DND-41 (cell line): Measurements from ENCODE around the gene FMN2.

ENCODE experiments used
- ATAC-seq: fragments of 200-7000 bp; cut with Tn5 transposase; 3 replicates; pipeline ENCODE4 v1.9.1; 2021; ENCODE audit warnings: low read depth; ENCODE audit not compliant: insufficient read depth
- DNase-seq: peaks from one replicate; pipeline ENCODE4 v3.0.0-alpha.2; 2020
- H2AFZ ChIP-seq: 2 replicates; pipeline ENCODE4 v1.6.0; 2012; ENCODE audit warnings: low read depth, low read length
- H3K27ac ChIP-seq: 2 replicates; pipeline ENCODE4 v1.5.1; 2012; ENCODE audit warnings: low read length, inconsistent platforms
- H3K27me3 ChIP-seq: fragments of 200-600 bp; sonication (generic); 2 replicates; pipeline ENCODE4 v1.6.0; 2012; ENCODE audit warnings: low read length, mild to moderate bottlenecking, inconsistent platforms; ENCODE audit not compliant: insufficient read depth, poor library complexity
- H3K36me3 ChIP-seq: 2 replicates; pipeline ENCODE4 v1.5.1; 2012; ENCODE audit warnings: low read length, inconsistent platforms; ENCODE audit not compliant: insufficient read depth
- H3K4me1 ChIP-seq: 2 replicates; pipeline ENCODE4 v1.5.1; 2012; ENCODE audit warnings: mild to moderate bottlenecking, low read length; ENCODE audit not compliant: insufficient read depth
- H3K4me2 ChIP-seq: 2 replicates; pipeline ENCODE4 v1.6.0; 2012; ENCODE audit warnings: mild to moderate bottlenecking, moderate library complexity, low read length, inconsistent platforms; ENCODE audit not compliant: insufficient read depth
- H3K4me3 ChIP-seq, 2 experiments: fragments of 200-600 bp in 1 of 2; shearing (Covaris generic) in 1 of 2; 2 replicates each; pipeline ENCODE4 v1.5.1; 2012 to 2016; ENCODE audit warnings: inconsistent platforms in 2 of 2, low read length in 2 of 2, mild to moderate bottlenecking in 2 of 2, low read depth in 1 of 2, moderate library complexity in 1 of 2
- H3K79me2 ChIP-seq: 2 replicates; pipeline ENCODE4 v1.6.0; 2012; ENCODE audit warnings: low read length, inconsistent platforms; ENCODE audit not compliant: insufficient read depth
- H3K9ac ChIP-seq: 2 replicates; pipeline ENCODE4 v1.6.0; 2012; ENCODE audit warnings: low read depth, mild to moderate bottlenecking, inconsistent platforms, low read length, moderate library complexity
- H3K9me3 ChIP-seq: 2 replicates; pipeline ENCODE4 v1.5.1; 2012; ENCODE audit warnings: low read length, moderate library complexity, mild to moderate bottlenecking, inconsistent platforms; ENCODE audit not compliant: insufficient read depth, severe bottlenecking
- H4K20me1 ChIP-seq: 2 replicates; pipeline ENCODE4 v1.6.0; 2012; ENCODE audit warnings: low read length; ENCODE audit not compliant: insufficient read depth
- EZH2 ChIP-seq: IDR thresholded peaks from 3 replicates; pipeline ENCODE4 v1.6.1; 2012; ENCODE audit warnings: borderline replicate concordance, low read depth, mild to moderate bottlenecking, moderate library complexity, low read length, inconsistent platforms; ENCODE audit not compliant: severe bottlenecking
- TF ChIP-seq, protein P1 (sequence below): IDR thresholded peaks from 2 replicates; pipeline ENCODE4 v1.5.1; 2012; ENCODE audit warnings: borderline replicate concordance, low read length, moderate library complexity, mild to moderate bottlenecking; ENCODE audit not compliant: poor library complexity, severe bottlenecking; ENCODE audit errors: extremely low read depth

Gene FMN2

DNA sequence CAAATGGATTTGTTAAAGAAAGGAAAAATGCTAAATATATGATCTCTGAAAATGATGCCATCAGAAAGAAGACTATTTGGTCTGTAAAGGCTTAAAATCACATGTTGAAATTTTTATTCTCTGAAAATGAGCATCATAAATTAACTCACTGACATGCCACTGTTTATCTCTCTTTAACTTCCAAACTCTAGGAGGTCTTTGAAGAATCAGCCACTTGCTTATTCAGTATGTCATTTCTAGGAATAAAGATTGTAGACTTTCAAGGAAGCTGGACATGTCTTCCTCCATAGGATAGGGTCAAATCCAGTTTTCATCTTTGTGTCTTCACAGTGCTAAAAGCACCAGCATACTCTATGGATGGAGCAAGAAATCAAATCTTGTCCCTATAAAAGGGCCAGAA lies 147.6 kb downstream of the FMN2 start:
- Histone ChIP-seq H4K20me1 (no peaks in the 10 kb centered on the region), H3K27me3 (no peaks in the 10 kb centered on the region), H3K9ac (no peak overlapping the region), H2AFZ (no peak overlapping the region), H3K36me3 (no peaks in the 10 kb centered on the region), H3K4me2 (no peak overlapping the region), H3K4me3 (no peak overlapping the region), H3K79me2 (no peaks in the 10 kb centered on the region), H3K27ac (no peak overlapping the region), H3K9me3 (no peaks in the 10 kb centered on the region), H3K4me1 (no peaks in the 10 kb centered on the region)
- no peak for ATAC-seq
- no peak for DNase-seq
- no peak for TF ChIP-seq EZH2
- TF ChIP-seq, protein P1, sequence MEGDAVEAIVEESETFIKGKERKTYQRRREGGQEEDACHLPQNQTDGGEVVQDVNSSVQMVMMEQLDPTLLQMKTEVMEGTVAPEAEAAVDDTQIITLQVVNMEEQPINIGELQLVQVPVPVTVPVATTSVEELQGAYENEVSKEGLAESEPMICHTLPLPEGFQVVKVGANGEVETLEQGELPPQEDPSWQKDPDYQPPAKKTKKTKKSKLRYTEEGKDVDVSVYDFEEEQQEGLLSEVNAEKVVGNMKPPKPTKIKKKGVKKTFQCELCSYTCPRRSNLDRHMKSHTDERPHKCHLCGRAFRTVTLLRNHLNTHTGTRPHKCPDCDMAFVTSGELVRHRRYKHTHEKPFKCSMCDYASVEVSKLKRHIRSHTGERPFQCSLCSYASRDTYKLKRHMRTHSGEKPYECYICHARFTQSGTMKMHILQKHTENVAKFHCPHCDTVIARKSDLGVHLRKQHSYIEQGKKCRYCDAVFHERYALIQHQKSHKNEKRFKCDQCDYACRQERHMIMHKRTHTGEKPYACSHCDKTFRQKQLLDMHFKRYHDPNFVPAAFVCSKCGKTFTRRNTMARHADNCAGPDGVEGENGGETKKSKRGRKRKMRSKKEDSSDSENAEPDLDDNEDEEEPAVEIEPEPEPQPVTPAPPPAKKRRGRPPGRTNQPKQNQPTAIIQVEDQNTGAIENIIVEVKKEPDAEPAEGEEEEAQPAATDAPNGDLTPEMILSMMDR = no peak

DNA sequence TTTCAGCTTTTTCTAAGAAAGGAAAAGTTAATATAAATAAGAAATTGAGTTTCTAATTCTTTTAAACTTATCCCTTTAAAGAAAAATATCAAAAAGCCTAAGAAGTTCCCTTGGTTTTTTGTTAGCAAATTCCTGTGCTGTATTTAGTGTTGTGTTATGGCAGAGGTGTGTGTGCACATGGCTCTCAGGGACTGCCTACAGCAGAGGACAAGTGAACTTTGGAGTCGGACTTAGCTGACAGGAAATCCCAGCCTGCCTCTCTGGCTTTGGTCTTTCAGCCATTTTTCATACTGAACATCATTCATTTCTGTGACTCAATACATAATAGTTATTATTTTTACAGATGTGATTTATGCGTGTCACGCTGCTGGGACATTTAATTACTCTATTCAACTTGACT lies 149.6 kb downstream of the FMN2 start:
- Histone ChIP-seq H3K4me3 (no peak overlapping the region), H3K4me2 (no peak overlapping the region), H3K36me3 (no peaks in the 10 kb centered on the region), H3K27me3 (no peaks in the 10 kb centered on the region), H3K9ac (no peak overlapping the region), H3K79me2 (no peaks in the 10 kb centered on the region), H3K9me3 (no peaks in the 10 kb centered on the region), H3K27ac (no peak overlapping the region), H4K20me1 (no peaks in the 10 kb centered on the region), H3K4me1 (no peaks in the 10 kb centered on the region), H2AFZ (no peak overlapping the region)
- TF ChIP-seq, protein P1 = no peak
- no peak for TF ChIP-seq EZH2
- no peak for ATAC-seq
- no peak for DNase-seq

DNA sequence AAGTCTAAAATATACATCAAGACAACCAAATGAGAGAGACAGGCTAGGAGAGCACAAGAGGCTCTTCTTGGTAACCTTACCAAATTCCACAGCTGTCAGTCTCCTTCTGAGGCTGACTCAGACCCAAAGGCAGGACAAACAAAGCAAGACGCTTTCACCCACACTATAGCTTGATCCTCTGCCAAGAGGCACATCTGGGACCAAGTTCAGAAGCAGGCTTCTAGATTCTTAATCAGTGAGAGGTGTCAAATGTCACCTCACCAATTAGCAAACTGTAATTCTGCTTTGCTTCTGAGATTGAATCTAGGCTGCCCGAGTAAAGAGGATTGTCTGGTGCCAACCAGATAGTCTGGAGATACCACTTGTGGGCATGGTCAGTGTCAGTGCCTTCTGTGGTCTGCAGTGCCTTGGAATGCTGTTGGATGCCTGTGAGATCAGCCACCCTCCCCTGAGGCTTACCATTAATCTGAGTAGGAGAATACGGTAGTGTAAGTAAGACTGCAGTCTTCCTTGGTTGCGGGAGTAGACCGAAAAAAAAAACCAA lies 151.0 kb downstream of the FMN2 start:
- no peak for DNase-seq
- no peak overlapping the region for H3K9ac ChIP-seq
- H3K36me3 ChIP-seq = no peaks in the 10 kb centered on the region
- no peaks in the 10 kb centered on the region for H3K79me2 ChIP-seq
- no peak overlapping the region for H2AFZ ChIP-seq
- no peak for TF ChIP-seq EZH2
- TF ChIP-seq, protein P1 = no peak
- ATAC-seq = no peak
- no peaks in the 10 kb centered on the region for H3K4me1 ChIP-seq
- no peak overlapping the region for H3K4me3 ChIP-seq
- H3K27ac ChIP-seq = no peak overlapping the region
- no peaks in the 10 kb centered on the region for H4K20me1 ChIP-seq
- no peak overlapping the region for H3K4me2 ChIP-seq
- no peaks in the 10 kb centered on the region for H3K9me3 ChIP-seq
- H3K27me3 ChIP-seq = no peaks in the 10 kb centered on the region
